Left forelimb (tissue), 1 donor: ENCODE results near the gene ATXN1.
"Not testable (repeated sequence)": the region's sequence is repeated elsewhere in the genome, so short reads cannot be mapped to it uniquely, and the experiment has no call there.

Source experiments
- DNase-seq: peaks from one replicate; pipeline ENCODE4 v3.0.0-alpha.2; 2018; ENCODE audit warnings: low spot score

Gene ATXN1

GRCh38 chr6:16274483-16274882 lies 486.8 kb downstream of the ATXN1 start:
- no peak for DNase-seq

- no peak for DNase-seq
Measured at GRCh38 chr6:16273256-16273655, 488.0 kb downstream of the ATXN1 start.

GRCh38 chr6:16272201-16272600 lies 489.1 kb downstream of the ATXN1 start:
- no peak for DNase-seq

- no peak for DNase-seq
Measured at GRCh38 chr6:16271428-16271827, 489.8 kb downstream of the ATXN1 start.

GRCh38 chr6:16270178-16270794 lies 491.0 kb downstream of the ATXN1 start:
- DNase-seq, result no peak

GRCh38 chr6:16269442-16270070 lies 491.7 kb downstream of the ATXN1 start:
- not testable (repeated sequence) for DNase-seq

GRCh38 chr6:16267428-16268263 lies 493.6 kb downstream of the ATXN1 start:
- no peak for DNase-seq

GRCh38 chr6:16265351-16266341 lies 495.6 kb downstream of the ATXN1 start:
- DNase-seq, result no peak

- DNase-seq, result no peak
Measured at GRCh38 chr6:16264785-16265184, 496.5 kb downstream of the ATXN1 start.

GRCh38 chr6:16263464-16264099 lies 497.7 kb downstream of the ATXN1 start:
- not testable (repeated sequence) for DNase-seq

- DNase-seq, result not testable (repeated sequence)
Measured at GRCh38 chr6:16262773-16263172, 498.5 kb downstream of the ATXN1 start.

GRCh38 chr6:16260602-16261001 lies 500.7 kb downstream of the ATXN1 start:
- not testable (repeated sequence) for DNase-seq

- not testable (repeated sequence) for DNase-seq
Measured at GRCh38 chr6:16259604-16260003, 501.7 kb downstream of the ATXN1 start.

GRCh38 chr6:16258709-16259075 lies 502.6 kb downstream of the ATXN1 start:
- no peak for DNase-seq

GRCh38 chr6:16257999-16258708 lies 503.1 kb downstream of the ATXN1 start:
- no peak for DNase-seq

GRCh38 chr6:16256781-16257180 lies 504.5 kb downstream of the ATXN1 start:
- no peak for DNase-seq

GRCh38 chr6:16254535-16254934 lies 506.7 kb downstream of the ATXN1 start:
- DNase-seq, result no peak

- DNase-seq, result no peak
Measured at GRCh38 chr6:16253399-16254144, 507.7 kb downstream of the ATXN1 start.

- no peak for DNase-seq
Measured at GRCh38 chr6:16252686-16253299, 508.5 kb downstream of the ATXN1 start.
